Activated CD4-positive, alpha-beta T cell treated with anti-CD3 and anti-CD28 coated beads, Interleukin-2, amount 50 U/mL, for 48 hours (primary cell): ENCODE data around the gene SEMA4D.

Experiments
- DNase-seq, 2 experiments: peaks; one replicate each; pipeline ENCODE4 v3.0.0-alpha.2; 2020

SEMA4D gene

GRCh38 chr9:89364666-89365531, 133.0 kb downstream of the SEMA4D start:
- no peak for DNase-seq

GRCh38 chr9:89363921-89364665, 133.8 kb downstream of the SEMA4D start:
- no peak for DNase-seq

GRCh38 chr9:89363311-89363670, 134.6 kb downstream of the SEMA4D start:
- no peak for DNase-seq

GRCh38 chr9:89362647-89363310, 135.1 kb downstream of the SEMA4D start:
- no peak for DNase-seq

GRCh38 chr9:89361816-89362646, 135.9 kb downstream of the SEMA4D start:
- DNase-seq = no peak

GRCh38 chr9:89361031-89361430, 136.9 kb downstream of the SEMA4D start:
- DNase-seq = no peak

- no peak for DNase-seq
Observed at GRCh38 chr9:89360465-89360864, 137.4 kb downstream of the SEMA4D start.

- no peak for DNase-seq
Observed at GRCh38 chr9:89359751-89360261, 138.1 kb downstream of the SEMA4D start.

GRCh38 chr9:89358985-89359384, 138.9 kb downstream of the SEMA4D start:
- DNase-seq = no peak

- DNase-seq = no peak
Observed at GRCh38 chr9:89358376-89358916, 139.5 kb downstream of the SEMA4D start.

GRCh38 chr9:89357331-89358197, 140.3 kb downstream of the SEMA4D start:
- no peak for DNase-seq

GRCh38 chr9:89356782-89357181, 141.1 kb downstream of the SEMA4D start:
- DNase-seq = no peak

- no peak for DNase-seq
Observed at GRCh38 chr9:89354471-89354870, 143.4 kb downstream of the SEMA4D start.

GRCh38 chr9:89353989-89354388, 143.9 kb downstream of the SEMA4D start:
- no peak for DNase-seq

GRCh38 chr9:89352874-89353649, 144.9 kb downstream of the SEMA4D start:
- no peak for DNase-seq

GRCh38 chr9:89352451-89352850, 145.5 kb downstream of the SEMA4D start:
- DNase-seq = no peak

GRCh38 chr9:89351584-89352300, 146.2 kb downstream of the SEMA4D start:
- DNase-seq = no peak

GRCh38 chr9:89350988-89351557, 146.8 kb downstream of the SEMA4D start:
- no peak for DNase-seq

GRCh38 chr9:89349607-89350006, 148.3 kb downstream of the SEMA4D start:
- no peak for DNase-seq
